MCF 10A (cell line): ENCODE results near the gene KITLG. TPM values are rescaled to one million over a fixed set of nuclear protein-coding genes. Genes with fewer than 3 reads are reported as not detected.

Source experiments
- BruUV-seq: library from RNA; stranded (reverse); fragments of 400-500 nt; replicated peaks from 2 replicates; lab custom pipeline; 2021; lab: Mats Ljungman, UMichigan
- CTCF ChIA-PET: fragments of 300-600 bp; sonication (Branson Sonifier 250); formaldehyde crosslinking; extraction: SDS; loops from one replicate; lab custom pipeline; 2021; ENCODE audit warnings: antibody characterized with exemption, inconsistent platforms; lab: Yijun Ruan, JAX
- POLR2A ChIA-PET: fragments of 300-600, 350-650 bp; sonication (Branson Sonifier 250); formaldehyde crosslinking; extraction: SDS; loops from one replicate; lab custom pipeline; 2020; ENCODE audit warnings: antibody characterized with exemption, inconsistent platforms; lab: Yijun Ruan, JAX
- DNase-seq: peaks from one replicate; pipeline ENCODE4 v3.0.0-alpha.2; 2018; ENCODE audit not compliant: unreplicated experiment
- H3K27ac Mint-ChIP-seq: one replicate; pipeline ENCODE4 v1.8.0; 2022; ENCODE audit warnings: mild to moderate bottlenecking, low read depth, mixed read lengths; ENCODE audit not compliant: unreplicated experiment
- H3K27me3 Mint-ChIP-seq: one replicate; pipeline ENCODE4 v1.8.0; 2022; ENCODE audit warnings: mixed read lengths; ENCODE audit not compliant: insufficient read depth, unreplicated experiment
- H3K36me3 Mint-ChIP-seq: one replicate; pipeline ENCODE4 v1.8.0; 2022; ENCODE audit warnings: mild to moderate bottlenecking, moderate library complexity, mixed read lengths; ENCODE audit not compliant: insufficient read depth, unreplicated experiment
- H3K4me1 Mint-ChIP-seq: one replicate; pipeline ENCODE4 v1.8.0; 2022; ENCODE audit warnings: mixed read lengths; ENCODE audit not compliant: insufficient read depth, unreplicated experiment
- H3K4me3 Mint-ChIP-seq: one replicate; pipeline ENCODE4 v1.8.0; 2022; ENCODE audit warnings: mild to moderate bottlenecking, moderate library complexity, mixed read lengths; ENCODE audit not compliant: unreplicated experiment
- H3K9me3 Mint-ChIP-seq: one replicate; pipeline ENCODE4 v1.8.0; 2022; ENCODE audit warnings: mixed read lengths; ENCODE audit not compliant: unreplicated experiment
- CTCF ChIP-seq: fragments of 200-600 bp; IDR thresholded peaks from one replicate; pipeline ENCODE4 v1.8.0; 2022; ENCODE audit warnings: antibody characterized with exemption, mild to moderate bottlenecking; ENCODE audit not compliant: unreplicated experiment
- intact Hi-C: fragments of 100-400 bp; cut with micrococcal nuclease; formaldehyde crosslinking; loops from 2 replicates; pipeline ENCODE4 v1.14.1; 2022
- total RNA-seq: library from RNA; stranded (reverse); gene quantifications from 2 replicates; pipeline ENCODE4 v1.2.3, GENCODE V29; 2022

KITLG gene
- total RNA-seq, 1 experiment from 2014 or later, result 4.8 TPM

GRCh38 chr12:88458327-88458726, 121.9 kb downstream of the KITLG start:
- Mint-ChIP-seq H3K9me3 (no peaks in the 10 kb centered on the region), H3K36me3 (no peaks in the 10 kb centered on the region), H3K27me3 (no peaks in the 10 kb centered on the region), H3K27ac (no peak overlapping the region), H3K4me3 (no peak overlapping the region), H3K4me1 (peaks cover 5% of the 10 kb centered on the region)
- no peak for TF ChIP-seq CTCF
- DNase-seq, result no peak
- ChIA-PET CTCF (no interaction called here), POLR2A (no interaction called here)
- BruUV-seq, result no TSS peak
- intact Hi-C loops, result no loop called here

GRCh38 chr12:88453323-88453722, 126.9 kb downstream of the KITLG start:
- POLR2A ChIA-PET, result interaction anchor here (0.5 to 0.7 kb wide), 3 partner anchors 27 to 310 kb away, joined by 3 read pairs; no protein-coding TSS in a partner anchor

GRCh38 chr12:88451205-88451604, 129.1 kb downstream of the KITLG start:
- DNase-seq, result no peak
- TF ChIP-seq CTCF, result no peak
- intact Hi-C loops, result no loop called here
- no peaks in the 10 kb centered on the region for H3K36me3 Mint-ChIP-seq
- peaks cover 5% of the 10 kb centered on the region for H3K4me1 Mint-ChIP-seq
- H3K4me3 Mint-ChIP-seq, result no peak overlapping the region
- no TSS peak for BruUV-seq
- POLR2A ChIA-PET, result no interaction called here
- H3K9me3 Mint-ChIP-seq, result no peaks in the 10 kb centered on the region
- no peak overlapping the region for H3K27ac Mint-ChIP-seq
- H3K27me3 Mint-ChIP-seq, result no peaks in the 10 kb centered on the region
- CTCF ChIA-PET, result no interaction called here

More at GRCh38 chr12:88453323-88453722, 126.9 kb downstream of the KITLG start:
- BruUV-seq, result no TSS peak
- Mint-ChIP-seq H3K36me3 (no peaks in the 10 kb centered on the region), H3K27me3 (no peaks in the 10 kb centered on the region), H3K27ac (no peak overlapping the region), H3K4me1 (peaks cover 5% of the 10 kb centered on the region), H3K4me3 (no peak overlapping the region), H3K9me3 (no peaks in the 10 kb centered on the region)
- CTCF ChIA-PET, result interaction anchor here (0.7 to 1.5 kb wide), 2 partner anchors 22 to 121 kb away, joined by 3 to 5 read pairs; no protein-coding TSS in a partner anchor
- intact Hi-C loops, result no loop called here
- DNase-seq, result no peak
- no peak for TF ChIP-seq CTCF

GRCh38 chr12:88450136-88450535, 130.1 kb downstream of the KITLG start:
- no TSS peak for BruUV-seq
- Mint-ChIP-seq H3K4me3 (no peak overlapping the region), H3K36me3 (no peaks in the 10 kb centered on the region), H3K27ac (no peak overlapping the region), H3K4me1 (peaks cover 10% of the 10 kb centered on the region), H3K27me3 (no peaks in the 10 kb centered on the region), H3K9me3 (no peaks in the 10 kb centered on the region)
- TF ChIP-seq CTCF, result no peak
- no peak for DNase-seq
- POLR2A ChIA-PET, result interaction anchor here (0.6 to 0.7 kb wide), 3 partner anchors 16 to 1010 kb away, joined by 3 read pairs; no protein-coding TSS in a partner anchor
- intact Hi-C loops, result no loop called here
- CTCF ChIA-PET, result interaction anchor here (1.4 kb wide), 1 partner anchor 16 kb away, joined by 3 read pairs; no protein-coding TSS in a partner anchor
